CMK (cell line): ENCODE measurements around the gene ASL.
"Not testable (repeated sequence)": the region's sequence is repeated elsewhere in the genome, so short reads cannot be mapped to it uniquely, and the experiment has no call there.

Experiments used
- DNase-seq: peaks from one replicate; pipeline ENCODE4 v3.0.0-alpha.2; 2010; ENCODE audit warnings: low read depth

ASL gene

DNA sequence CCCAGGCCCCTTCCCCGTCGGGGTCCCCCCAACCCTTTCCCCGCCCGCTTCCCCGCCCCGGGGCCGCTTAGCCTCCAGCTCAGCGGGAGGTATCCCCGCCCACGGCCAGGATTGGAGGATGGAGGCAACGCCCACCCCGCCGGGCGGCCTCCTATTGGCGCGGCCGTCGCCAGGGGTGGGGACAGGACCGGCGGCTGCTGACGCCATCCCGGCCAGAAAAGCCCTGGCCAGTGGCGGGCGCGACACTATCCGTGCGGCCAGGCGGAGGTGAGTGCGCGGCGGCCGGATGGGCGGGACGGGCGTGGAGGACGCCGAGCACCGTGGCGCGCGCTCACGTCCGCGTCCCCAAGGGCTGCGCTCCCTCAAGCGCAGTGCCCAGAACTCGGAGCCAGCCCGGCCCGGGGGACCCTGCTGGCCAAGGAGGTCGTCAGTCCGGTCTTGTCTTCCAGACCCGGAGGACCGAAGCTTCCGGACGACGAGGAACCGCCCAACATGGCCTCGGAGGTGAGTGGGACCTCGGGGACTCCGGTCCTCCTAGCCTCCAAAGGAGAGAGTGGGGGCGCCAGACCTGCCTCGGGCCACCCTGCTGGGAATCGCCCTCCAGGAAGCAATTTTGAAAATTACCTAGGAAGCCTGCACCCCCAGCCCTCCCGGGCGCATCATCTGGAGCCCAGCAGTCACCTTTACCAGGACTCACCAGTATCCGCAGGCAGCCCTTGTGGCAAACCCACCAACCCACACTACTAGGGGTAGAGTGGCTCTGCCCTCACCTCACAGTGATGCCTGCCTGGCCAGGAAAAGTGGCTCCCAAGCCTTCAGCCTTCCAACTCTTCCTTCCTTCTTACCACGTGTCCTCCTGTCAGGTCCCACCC, at the start of gene ASL:
Gene ASL (plus strand): TSS at position 230 of the 872 bp plus-strand sequence. CDS start 263 bp downstream, at position 493.
- DNase-seq = peak; percentile 79

DNA sequence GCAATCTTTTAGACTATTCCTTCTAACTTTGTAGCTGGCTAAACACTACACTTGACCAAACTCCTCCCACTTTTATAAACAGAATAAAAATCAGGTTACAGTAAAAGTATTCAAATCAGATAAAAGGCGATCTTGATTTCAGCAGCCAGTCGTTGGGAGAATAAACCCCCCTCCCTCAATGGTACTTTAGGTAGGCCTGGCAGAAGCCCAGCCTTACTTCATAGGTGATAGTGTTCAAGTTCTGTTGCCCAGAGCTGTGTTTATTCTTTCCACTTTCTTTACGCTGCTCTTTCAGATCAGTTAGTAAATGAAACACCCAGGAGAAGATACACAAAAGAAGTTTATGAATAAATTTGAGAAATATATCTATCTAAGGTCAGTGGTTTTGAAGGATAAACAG, 47.3 kb upstream of the ASL start:
- DNase-seq = not testable (repeated sequence)

DNA sequence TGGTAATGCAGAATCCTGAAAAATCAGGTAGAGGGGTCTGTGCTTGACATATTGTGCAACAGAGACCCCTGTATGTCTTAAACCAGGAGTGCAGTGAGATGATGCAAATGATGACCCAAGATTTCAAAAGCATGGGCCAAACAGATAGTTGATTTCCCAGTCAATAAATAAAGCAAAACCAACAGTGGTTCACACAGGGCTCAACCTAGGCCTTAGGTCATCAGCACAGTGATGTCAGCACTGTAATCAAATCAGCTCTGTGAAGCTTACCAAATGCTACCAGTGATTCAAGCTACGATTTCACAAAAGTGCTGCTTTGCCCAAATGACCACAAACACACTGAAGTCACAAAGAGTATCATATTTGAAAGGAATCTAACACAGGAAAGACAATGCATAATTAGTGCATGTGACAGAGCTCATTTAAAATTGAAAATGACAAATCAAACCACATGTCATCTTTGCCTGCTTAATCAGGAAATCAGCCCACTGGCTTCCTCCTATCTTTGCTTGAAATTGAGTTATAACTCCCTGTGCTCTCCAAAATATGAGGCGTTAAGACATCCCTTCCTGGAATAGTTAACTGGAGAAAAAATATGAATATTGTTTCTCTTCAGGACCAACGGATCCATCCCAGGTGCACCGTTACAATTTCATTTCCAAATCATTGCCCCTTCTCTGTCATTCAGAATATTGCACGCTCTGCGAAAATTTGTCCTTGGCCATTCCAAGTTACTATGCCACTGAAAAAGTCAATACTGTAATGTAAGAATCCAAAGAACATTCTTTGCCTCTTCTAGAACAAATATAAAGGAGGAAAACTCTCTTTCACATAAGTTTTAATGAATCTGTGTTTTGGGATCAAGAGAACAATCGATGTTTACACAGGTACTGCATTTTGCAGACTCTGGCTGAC, 41.9 kb upstream of the ASL start:
- DNase-seq = no peak

DNA sequence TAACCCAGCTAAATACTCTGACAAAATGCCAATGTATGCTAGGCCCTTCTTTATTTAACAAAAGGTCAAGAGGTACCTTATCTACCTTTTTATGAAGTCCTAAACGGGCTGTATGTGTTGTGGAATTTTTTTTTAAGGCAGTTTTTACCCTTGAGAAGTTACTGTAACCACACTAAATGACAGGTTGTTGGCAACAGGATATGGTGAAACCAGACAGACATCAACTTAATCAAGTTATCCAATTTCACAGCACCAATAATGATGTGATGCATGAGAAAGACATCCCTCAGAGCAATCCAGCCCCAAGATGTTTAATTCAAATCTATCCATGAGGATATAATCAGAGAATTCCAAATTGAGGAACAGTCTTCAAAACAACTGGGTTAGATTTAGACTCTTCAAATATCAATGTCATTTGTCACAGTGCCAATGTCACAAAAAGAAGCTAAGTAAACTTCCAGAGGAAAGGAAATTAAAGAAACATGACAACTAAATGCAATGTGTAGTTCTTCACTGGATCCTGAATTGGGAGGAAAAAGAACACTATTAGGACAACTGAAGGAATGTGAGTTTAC, 41.1 kb upstream of the ASL start:
- not testable (repeated sequence) for DNase-seq

DNA sequence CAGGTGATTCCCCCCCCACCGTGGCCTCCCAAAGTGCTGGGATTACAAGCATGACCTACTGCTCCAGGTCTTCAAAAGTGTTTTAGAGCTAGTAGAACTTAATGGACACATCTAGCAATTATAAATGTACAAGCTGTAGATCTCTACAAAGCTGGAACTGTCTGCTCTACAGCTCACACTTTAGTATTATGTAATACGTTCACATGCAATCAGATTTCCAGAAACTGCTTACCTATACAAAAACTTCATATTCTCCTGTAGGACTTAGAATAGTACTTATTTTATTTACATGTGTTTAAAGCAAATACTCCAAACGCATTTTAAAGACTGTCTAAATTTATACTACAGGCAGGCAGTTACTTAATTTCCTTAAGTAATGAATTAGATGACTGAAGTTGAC, 39.2 kb upstream of the ASL start:
- DNase-seq = no peak

DNA sequence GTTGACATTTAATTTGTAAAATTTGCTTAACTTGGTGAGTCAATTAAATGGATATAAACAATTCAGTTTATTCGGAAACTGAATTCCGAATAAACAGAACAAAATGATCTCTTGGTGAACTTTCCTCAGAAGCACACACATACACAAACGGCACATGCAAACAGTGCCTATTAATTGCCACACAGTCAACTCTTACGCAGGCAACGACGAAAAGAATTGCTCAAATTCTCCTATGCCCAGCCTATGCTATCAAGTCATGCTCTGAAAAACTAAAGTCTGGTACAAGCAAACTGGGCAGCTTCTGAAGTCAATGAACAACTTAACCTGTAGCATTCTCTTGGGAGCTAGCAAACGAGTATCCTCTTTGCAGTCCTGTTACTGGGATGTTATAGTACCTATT, 38.8 kb upstream of the ASL start:
- DNase-seq = no peak

DNA sequence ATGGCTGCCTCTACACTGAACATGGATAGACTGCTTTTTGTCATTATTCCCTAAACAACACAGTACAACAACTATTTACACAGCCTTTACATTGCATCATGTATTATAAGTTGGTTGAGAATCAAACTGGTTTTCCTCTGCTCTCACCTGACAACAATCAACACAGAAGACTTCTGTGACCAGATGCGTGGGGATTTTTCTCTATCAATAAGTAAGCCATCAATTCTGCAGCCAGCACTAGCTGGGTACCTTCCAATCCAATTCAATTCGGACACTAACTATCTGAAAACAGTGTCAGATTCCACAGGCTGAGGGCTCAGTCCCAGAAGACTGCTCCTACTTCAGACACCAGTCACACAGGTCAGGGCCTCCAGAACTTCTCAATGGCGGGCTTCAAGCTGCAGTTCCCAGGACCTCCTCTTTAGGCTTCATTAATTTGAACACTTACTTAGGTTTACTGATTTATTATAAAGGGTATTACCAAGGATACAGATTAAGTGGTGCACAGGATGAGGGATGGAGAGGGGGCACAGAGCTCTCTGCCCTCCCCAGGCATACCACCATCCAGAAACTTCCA, 36.4 kb upstream of the ASL start:
- no peak for DNase-seq

DNA sequence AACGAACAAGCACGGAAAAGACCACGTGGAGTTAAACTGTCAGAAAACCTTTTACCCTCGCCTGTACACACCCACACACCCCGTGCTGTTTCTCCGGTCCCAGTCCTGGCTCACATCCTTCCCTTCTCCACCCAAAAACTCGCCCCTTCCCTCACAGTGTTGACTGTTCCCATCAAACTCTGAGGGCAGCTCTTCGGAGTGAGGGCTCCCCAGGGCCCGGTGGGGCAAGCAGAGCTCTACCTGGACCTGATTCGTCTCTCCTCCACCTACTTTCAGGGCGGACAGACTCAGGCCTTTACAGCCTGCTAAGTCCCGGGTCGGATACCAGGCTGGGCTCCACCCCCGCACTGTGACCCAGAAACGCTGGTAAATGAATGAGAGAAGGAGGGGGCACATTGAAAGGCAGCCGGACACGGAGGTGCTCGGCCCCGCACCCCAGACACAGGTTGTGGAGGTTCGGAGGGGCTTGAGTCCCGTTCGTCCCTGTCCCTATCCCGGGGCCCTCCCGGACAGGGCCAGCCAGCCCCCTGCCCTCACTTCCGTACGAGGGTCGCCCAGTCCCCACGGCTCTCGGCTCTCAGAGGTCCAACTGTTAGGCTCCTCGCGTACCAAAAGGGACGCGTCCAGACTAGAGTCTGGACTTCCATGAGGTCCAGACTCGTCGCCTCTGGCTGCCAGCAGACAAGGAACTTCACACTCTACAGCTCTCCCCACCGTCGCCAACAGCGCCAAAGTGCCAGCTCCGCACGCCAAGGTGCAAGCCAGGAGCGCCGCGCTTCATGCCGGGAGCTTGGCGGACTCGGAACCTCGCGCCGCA, 31.7 kb upstream of the ASL start:
- DNase-seq = no peak

DNA sequence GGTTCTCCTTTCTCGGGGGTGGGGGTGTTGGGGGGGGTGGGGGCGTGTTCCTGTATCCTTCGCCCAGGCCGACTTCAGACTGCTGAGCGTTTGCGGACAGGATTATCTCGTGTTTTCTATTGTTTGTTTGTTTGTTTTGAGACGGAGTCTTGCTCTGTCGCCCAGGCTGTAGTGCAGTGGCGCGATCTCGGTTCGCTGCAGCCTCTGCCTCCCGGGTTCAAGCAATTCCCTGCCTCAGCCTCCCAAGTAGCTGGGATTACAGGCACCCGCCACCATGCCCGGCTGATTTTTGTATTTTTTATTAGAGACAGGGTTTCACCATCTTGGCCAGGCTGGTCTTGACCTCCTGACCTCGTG, 31.1 kb upstream of the ASL start:
- DNase-seq = not testable (repeated sequence)

DNA sequence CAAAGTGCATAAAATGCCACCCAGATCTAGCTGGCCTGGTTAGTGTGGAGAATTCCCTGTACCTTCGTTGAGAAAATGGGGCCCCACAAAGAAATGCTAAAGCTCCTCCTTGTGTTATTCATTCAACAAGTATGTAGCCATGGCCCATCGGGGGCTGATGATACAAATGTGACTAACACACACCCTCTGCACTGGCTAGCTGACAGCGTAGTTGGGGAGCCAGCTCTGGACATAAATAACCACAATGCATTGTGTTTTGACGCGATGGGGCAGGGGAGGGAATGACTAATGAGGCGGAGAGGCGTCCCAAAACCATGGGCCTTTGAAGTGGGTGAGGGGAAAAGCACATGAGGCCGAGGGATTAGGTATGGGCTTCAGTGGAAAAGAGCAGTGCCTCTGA, 28.2 kb upstream of the ASL start:
- no peak for DNase-seq

DNA sequence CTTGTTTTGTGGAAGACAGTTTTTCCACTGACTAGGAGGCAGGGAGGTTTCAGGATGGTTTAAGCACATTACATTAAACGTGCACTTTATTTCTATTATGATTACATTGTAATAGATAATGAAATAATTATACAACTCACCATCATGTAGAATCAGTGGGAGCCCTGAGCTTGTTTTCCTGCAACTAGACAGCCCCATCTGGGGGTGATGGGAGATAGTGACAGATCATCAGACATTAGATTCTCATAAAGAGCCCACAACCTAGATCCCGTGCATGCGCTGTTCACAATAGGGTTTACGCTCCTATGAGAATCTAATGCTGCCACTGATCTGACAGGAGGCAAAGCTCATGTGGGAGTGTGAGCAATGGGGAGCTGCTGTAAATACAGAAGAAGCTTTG, 25.7 kb upstream of the ASL start:
- not testable (repeated sequence) for DNase-seq

DNA sequence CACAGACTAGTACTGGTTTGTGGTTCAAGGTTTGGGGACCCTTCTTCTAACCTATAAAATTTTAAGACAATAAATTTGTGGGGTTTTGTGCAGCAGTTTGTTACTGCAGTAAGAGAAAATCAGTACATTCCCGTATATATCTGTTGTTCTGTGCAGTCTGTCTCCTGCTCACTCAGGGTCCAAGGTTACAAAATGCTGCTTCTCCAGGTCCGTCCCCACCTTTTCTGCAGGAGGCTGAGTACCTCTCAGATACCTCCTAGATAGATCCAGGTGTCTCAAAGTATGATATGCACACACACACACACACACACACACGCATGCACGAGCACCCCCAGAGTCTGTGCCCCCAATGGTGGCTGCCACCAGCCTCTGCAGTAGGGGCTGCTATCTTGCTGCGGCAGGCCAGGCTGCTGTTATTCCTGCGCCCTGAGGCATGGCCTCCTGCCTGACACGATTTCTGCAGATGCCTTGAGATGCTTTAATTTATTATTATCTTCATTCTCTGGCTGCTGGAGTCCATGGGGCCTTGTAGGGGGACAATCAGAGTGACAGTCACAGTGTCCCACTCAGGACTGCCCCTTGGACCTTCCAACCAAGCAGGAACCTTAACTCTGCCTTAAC, 25.2 kb upstream of the ASL start:
- no peak for DNase-seq

DNA sequence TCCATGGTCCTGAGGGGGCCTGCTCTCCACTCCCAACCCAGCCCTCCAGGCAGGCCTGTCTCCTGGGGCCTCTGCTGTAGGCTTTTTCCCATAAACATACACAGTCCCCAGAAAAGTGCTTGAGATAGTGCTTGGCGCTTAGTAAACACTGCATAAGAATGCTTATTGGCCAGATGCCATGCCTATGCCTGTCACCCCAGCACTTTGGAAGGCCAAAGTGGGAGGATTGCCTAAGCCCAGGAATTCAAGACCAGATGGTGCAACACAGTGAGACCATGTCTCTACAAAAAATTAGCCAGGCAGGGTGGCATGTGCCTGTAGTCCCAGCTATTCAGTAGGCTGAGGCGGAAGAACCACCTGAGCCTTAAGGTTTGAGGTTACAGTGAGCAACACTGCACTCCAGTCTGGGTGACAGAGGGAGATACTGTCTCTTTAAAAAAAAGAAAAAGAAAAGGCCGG, 24.6 kb upstream of the ASL start:
- no peak for DNase-seq

DNA sequence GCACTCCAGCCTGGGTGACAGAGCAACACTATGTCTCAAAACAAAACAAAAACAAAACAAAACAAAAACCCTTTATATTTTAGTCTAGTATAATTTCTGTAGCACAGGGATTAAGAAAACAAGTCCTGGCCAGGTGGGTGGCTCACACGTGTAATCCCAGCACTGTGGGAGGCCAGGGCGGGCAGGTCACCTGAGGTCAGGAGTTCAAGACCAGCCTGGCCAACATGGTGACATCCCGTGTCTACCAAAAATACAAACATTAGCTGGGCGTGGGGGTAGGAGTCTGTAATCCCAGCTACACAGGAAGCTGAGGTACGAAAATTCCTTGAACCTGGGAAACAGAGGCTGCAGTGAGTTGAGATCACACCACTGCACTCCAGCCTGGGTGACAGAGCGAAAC, 23.2 kb upstream of the ASL start:
- DNase-seq = no peak

DNA sequence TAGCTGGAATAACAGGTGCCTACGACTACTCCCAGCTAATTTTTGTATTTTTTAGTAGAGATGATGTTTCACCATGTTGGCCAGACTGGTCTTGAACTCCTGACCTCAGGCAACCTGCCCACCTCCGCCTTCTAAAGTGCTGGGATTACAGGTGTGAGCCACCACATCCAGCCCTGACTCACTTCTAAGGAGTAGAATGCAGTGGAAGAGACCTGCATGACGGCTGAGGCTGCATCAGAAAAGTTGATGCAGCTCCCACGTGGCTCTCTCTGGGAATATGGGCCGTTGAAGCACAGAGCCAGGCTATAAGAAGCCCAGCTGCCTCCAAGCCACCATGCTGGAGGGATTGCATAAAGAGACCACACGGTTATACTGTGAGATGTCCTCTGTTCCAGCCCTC, 21.6 kb upstream of the ASL start:
- DNase-seq = no peak

DNA sequence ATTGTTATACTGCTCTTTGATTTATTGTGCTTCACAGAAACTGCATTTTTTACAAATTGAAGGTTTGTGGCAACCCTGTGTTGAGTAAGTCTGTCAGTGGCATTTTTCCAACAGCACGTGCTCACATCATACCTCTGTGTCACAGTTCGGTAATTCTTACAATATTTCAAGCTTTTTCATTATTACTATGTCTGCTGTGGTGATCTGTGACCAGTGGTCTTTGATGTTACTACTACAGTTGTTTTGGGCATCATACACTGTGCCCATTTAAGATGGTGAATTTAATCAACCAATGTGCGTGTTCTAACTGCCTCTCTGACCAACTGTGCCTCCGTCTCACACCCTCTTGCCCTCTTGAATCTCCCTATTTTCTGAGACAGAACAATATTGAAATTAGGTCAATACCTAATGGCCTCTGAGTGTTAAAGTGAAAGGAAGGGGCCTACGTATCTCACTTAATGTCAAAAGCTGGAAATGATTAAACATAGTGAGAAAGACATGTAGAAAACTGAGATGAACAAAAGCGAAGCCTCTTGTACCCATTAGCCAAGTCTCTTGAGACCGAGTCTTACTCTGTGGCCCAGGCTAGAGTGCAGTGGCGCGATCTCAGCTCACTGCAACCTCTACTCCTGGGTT, 20.2 kb upstream of the ASL start:
- no peak for DNase-seq

DNA sequence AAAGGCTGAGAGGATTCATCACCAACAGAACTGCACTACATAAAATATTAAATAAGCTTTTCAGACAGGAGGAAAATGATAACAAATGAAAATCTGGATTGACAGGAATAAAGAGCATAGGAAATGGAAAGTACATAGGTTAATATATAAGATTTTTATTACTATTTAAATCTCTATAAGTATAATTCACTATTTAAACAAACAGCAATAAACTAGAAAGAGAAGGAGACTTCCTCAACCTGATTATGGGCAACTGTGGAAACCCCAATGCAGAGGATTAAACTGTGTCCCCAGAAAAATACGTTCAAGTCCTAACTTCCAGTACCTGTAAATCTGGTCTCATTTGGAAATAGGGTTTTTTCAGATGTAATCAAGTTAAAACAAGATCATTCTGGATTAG, 14.8 kb upstream of the ASL start:
- DNase-seq = no peak

DNA sequence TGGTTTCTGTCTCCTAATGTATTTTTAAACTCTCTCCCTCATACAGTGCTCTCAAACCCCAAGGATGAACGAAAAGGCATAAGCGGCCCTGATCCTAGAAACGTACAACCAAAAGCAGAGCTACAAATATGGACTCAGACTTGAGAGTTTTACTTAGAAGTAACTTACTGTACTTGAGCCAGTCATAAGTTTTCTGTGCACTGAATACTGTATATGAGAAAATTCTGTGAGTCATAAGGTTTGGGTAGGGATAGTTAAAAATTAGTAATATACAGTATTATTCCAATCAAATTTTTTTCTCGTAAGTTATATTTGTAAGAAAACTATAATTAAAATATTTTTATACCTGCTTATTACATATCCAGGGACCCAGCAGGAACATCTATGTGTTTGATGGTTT, 5.9 kb upstream of the ASL start:
- DNase-seq = no peak

DNA sequence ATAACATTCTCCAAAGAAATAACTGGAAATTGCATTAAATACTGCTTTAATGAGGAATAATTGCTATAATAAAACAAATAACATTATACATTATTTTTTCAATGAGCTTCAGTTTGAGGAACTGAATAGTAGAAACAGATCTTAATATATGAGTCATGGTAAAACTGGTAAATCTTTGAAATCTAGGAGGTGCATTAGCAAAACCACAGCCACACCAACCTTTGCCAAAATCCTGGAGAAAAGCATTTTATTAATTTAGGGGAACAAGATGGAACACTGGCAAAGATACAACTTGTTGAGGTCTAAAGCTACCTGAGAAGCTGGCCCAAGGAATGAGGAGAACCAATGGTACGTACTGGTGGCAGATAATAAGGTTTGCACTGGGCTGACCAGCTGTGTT, 5.4 kb upstream of the ASL start:
- DNase-seq = no peak

DNA sequence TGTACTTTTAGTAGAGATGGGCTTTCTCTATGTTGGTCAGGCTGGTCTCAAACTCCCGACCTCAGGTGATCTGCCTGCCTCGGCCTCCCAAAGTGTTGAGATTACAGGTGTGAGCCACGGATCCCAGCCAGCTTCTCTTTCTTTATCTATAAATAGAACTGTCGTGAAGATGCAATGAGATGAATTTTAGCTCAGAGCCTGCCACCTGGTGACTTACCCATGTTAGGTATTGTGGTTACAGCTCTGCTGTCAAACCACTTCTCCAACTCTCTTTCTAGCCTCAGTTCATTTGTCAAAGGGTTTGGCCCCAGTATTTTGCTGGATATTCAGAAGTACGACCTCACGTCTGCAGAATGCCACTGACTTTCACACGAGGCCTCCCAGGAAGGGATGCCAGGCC, 3.4 kb upstream of the ASL start:
- not testable (repeated sequence) for DNase-seq
